ENCODE data around the gene TTR.

- TF ChIP-seq CTCF (IDR thresholded peaks at IDR 0.05) (no peak), POLR2A (IDR thresholded peaks at IDR 0.05) (no peak)
These were observed 42.0 kb downstream of the TTR start for GRCh38 chr18:31633392-31634330.
